MM.1S (cell line): ENCODE measurements around the gene CEP72.

ENCODE experiments used
- DNase-seq: peaks from one replicate; pipeline ENCODE4 v3.0.0-alpha.2; 2015
- H2AFZ ChIP-seq: fragments of 300-600 bp; sonication (generic); 2 replicates; pipeline ENCODE4 v1.6.0; 2016; ENCODE audit warnings: antibody characterized with exemption, low read length
- H3F3A ChIP-seq: fragments of 300-600 bp; sonication (generic); 2 replicates; pipeline ENCODE4 v1.6.1; 2016; ENCODE audit warnings: mild to moderate bottlenecking, antibody characterized with exemption, low read length, moderate library complexity, mixed read lengths; ENCODE audit not compliant: insufficient read depth
- H3K27ac ChIP-seq: fragments of 300-600 bp; sonication (generic); 2 replicates; pipeline ENCODE4 v1.5.1; 2016; ENCODE audit warnings: mild to moderate bottlenecking, low read length
- H3K27me3 ChIP-seq: fragments of 300-600 bp; sonication (generic); replicated peaks from 2 replicates; pipeline ENCODE4 v1.6.0; 2016; ENCODE audit warnings: low read length; ENCODE audit not compliant: insufficient read depth
- H3K36me3 ChIP-seq: fragments of 300-600 bp; sonication (generic); replicated peaks from 2 replicates; pipeline ENCODE4 v1.6.1; 2016; ENCODE audit warnings: mild to moderate bottlenecking, low read length, mixed read lengths; ENCODE audit not compliant: insufficient read depth
- H3K4me1 ChIP-seq: fragments of 300-600 bp; sonication (generic); 2 replicates; pipeline ENCODE4 v1.6.1; 2016; ENCODE audit warnings: low read length, mixed read lengths
- H3K4me2 ChIP-seq: fragments of 300-600 bp; sonication (generic); 2 replicates; pipeline ENCODE4 v1.6.0; 2016; ENCODE audit warnings: low read depth, low read length
- H3K4me3 ChIP-seq: fragments of 300-600 bp; sonication (generic); 2 replicates; pipeline ENCODE4 v1.5.1; 2016; ENCODE audit warnings: low read length, mixed read lengths
- H3K79me2 ChIP-seq: fragments of 300-600 bp; sonication (generic); 2 replicates; pipeline ENCODE4 v1.6.1; 2016; ENCODE audit warnings: mixed run types, low read length, mixed read lengths
- H3K9ac ChIP-seq: fragments of 300-600 bp; sonication (generic); 2 replicates; pipeline ENCODE4 v1.6.1; 2016; ENCODE audit warnings: low read length, mixed read lengths
- H3K9me2 ChIP-seq: fragments of 300-600 bp; sonication (generic); replicated peaks from 2 replicates; pipeline ENCODE4 v1.6.1; 2016; ENCODE audit warnings: mild to moderate bottlenecking, low read length, mixed read lengths; ENCODE audit not compliant: insufficient read depth
- H3K9me3 ChIP-seq: fragments of 300-600 bp; sonication (generic); replicated peaks from 2 replicates; pipeline ENCODE4 v1.6.1; 2016; ENCODE audit warnings: mild to moderate bottlenecking, low read length, mixed read lengths; ENCODE audit not compliant: insufficient read depth
- H4K20me1 ChIP-seq: fragments of 300-600 bp; sonication (generic); 2 replicates; pipeline ENCODE4 v1.6.1; 2016; ENCODE audit warnings: mild to moderate bottlenecking, low read length, moderate library complexity, mixed read lengths; ENCODE audit not compliant: insufficient read depth
- EZH2 ChIP-seq: fragments of 300-600 bp; sonication (generic); optimal IDR thresholded peaks from 2 replicates; pipeline ENCODE3; 2017; ENCODE audit warnings: low read depth, mild to moderate bottlenecking, antibody characterized with exemption, low read length, mixed read lengths
- EZH2phosphoT487 ChIP-seq: fragments of 300-600 bp; sonication (generic); IDR thresholded peaks from 2 replicates; pipeline ENCODE4 v1.6.1; 2018; ENCODE audit warnings: antibody characterized with exemption, low read length
- TF ChIP-seq, protein P1 (sequence below): fragments of 300-600 bp; sonication (generic); IDR thresholded peaks from 2 replicates; pipeline ENCODE4 v1.5.1; 2016; ENCODE audit warnings: antibody characterized with exemption, low read length, mixed read lengths

Gene CEP72

GRCh38 chr5:607541-608428 lies 4.4 kb upstream of the CEP72 start:
- peak overlapping the region; percentile 60 for H3K4me2 ChIP-seq
- DNase-seq, result peak; percentile 25
- H3F3A ChIP-seq, result peaks cover 12% of the 10 kb centered on the region
- no peaks in the 10 kb centered on the region for H3K9me2 ChIP-seq
- no peaks in the 10 kb centered on the region for H3K27me3 ChIP-seq
- peak overlapping the region; percentile 55; the same call in 1 of the 2 replicates for H3K27ac ChIP-seq
- TF ChIP-seq EZH2 (no peak), EZH2phosphoT487 (no peak)
- TF ChIP-seq, protein P1, sequence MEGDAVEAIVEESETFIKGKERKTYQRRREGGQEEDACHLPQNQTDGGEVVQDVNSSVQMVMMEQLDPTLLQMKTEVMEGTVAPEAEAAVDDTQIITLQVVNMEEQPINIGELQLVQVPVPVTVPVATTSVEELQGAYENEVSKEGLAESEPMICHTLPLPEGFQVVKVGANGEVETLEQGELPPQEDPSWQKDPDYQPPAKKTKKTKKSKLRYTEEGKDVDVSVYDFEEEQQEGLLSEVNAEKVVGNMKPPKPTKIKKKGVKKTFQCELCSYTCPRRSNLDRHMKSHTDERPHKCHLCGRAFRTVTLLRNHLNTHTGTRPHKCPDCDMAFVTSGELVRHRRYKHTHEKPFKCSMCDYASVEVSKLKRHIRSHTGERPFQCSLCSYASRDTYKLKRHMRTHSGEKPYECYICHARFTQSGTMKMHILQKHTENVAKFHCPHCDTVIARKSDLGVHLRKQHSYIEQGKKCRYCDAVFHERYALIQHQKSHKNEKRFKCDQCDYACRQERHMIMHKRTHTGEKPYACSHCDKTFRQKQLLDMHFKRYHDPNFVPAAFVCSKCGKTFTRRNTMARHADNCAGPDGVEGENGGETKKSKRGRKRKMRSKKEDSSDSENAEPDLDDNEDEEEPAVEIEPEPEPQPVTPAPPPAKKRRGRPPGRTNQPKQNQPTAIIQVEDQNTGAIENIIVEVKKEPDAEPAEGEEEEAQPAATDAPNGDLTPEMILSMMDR, result no peak
- peaks cover 20% of the 10 kb centered on the region for H3K4me1 ChIP-seq
- H3K36me3 ChIP-seq, result no peaks in the 10 kb centered on the region
- H3K9me3 ChIP-seq, result no peaks in the 10 kb centered on the region
- H2AFZ ChIP-seq, result 0 out of 2 replicates have a peak overlapping the region, but pooled peaks have one; percentile 17
- no peaks in the 10 kb centered on the region for H4K20me1 ChIP-seq
- H3K9ac ChIP-seq, result no peak overlapping the region
- peak overlapping the region; percentile 20; the same call in 1 of the 2 replicates for H3K4me3 ChIP-seq
- H3K79me2 ChIP-seq, result peaks cover 10% of the 10 kb centered on the region

DNA sequence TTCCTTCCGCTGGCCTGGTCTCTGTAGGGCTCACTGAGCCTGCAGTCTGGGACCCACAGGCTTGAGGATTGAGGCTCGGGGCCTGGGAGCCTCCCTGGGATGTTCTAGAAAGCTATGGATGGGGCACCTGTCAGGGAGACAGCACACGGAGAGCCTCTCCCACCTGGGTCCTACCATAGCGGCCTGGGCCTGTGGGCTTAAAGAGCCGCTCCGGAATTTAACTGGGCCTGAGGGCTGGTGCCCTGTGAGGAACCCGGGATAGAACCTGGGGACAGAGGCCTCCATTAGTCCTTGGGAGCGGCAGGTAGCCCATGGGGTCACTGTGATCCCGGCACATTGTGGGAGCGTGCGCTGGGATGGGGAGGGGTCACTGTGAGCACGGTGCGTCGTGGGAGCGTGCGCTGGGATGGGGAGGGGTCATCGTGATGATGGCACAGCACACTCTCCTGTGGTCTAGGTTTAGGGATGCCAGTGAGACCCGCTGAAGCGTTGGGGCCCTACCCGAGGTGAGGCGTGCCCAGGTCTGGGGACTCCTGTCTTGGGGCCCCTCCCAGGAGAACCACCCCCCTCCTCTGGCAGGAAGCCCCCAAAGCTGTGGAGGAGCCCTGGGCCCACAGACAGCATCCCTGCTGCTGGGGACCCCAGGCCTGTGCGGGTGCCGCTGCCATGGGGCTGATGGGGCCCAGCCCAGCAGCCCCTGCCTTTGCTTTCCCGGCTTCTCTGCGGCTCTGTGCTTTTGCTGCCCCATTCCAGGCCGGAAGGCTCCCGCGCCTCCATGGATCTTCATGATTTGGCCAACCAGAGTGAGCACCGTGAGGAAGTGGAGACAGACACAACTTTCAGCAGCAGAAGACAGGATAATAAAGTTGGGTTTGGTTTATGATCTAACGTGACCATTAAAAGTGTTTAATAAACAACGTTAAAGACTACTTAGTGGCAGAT lies 3.4 kb upstream of the CEP72 start:
- Histone ChIP-seq H3K9me3 (no peaks in the 10 kb centered on the region), H3K4me2 (no peak overlapping the region), H3K4me1 (peaks cover 20% of the 10 kb centered on the region), H2AFZ (no peak overlapping the region), H3K27me3 (no peaks in the 10 kb centered on the region), H3K4me3 (no peak overlapping the region), H4K20me1 (no peaks in the 10 kb centered on the region), H3F3A (peaks cover 12% of the 10 kb centered on the region), H3K9ac (no peak overlapping the region), H3K79me2 (peaks cover 19% of the 10 kb centered on the region), H3K9me2 (no peaks in the 10 kb centered on the region), H3K36me3 (no peaks in the 10 kb centered on the region), H3K27ac (no peak overlapping the region)
- DNase-seq, result no peak
- TF ChIP-seq EZH2phosphoT487, result no peak
- TF ChIP-seq, protein P1, result no peak
- TF ChIP-seq EZH2, result no peak

GRCh38 chr5:609506-609905 lies 2.6 kb upstream of the CEP72 start:
- Histone ChIP-seq H3K79me2 (peaks cover 28% of the 10 kb centered on the region), H3K4me2 (no peak overlapping the region), H3K4me1 (peaks cover 20% of the 10 kb centered on the region), H3K27me3 (no peaks in the 10 kb centered on the region), H3K9me3 (no peaks in the 10 kb centered on the region), H3K4me3 (no peak overlapping the region), H3K27ac (no peak overlapping the region), H3K36me3 (no peaks in the 10 kb centered on the region), H3K9ac (no peak overlapping the region), H3F3A (peaks cover 12% of the 10 kb centered on the region), H3K9me2 (no peaks in the 10 kb centered on the region), H2AFZ (no peak overlapping the region), H4K20me1 (no peaks in the 10 kb centered on the region)
- TF ChIP-seq, protein P1, result no peak
- TF ChIP-seq EZH2 (no peak), EZH2phosphoT487 (no peak)
- no peak for DNase-seq
